HG02678 (cell line): Measurements from ENCODE around the gene SNAPC4.
"Not testable (repeated sequence)": the region's sequence is repeated elsewhere in the genome, so short reads cannot be mapped to it uniquely, and the experiment has no call there.

Experiments
- ATAC-seq: cut with Tn5 transposase; IDR thresholded peaks from one replicate; pipeline ENCODE4 v1.9.1; 2021; ENCODE audit warnings: mild to moderate bottlenecking, moderate library complexity; ENCODE audit not compliant: unreplicated experiment

Gene SNAPC4

DNA sequence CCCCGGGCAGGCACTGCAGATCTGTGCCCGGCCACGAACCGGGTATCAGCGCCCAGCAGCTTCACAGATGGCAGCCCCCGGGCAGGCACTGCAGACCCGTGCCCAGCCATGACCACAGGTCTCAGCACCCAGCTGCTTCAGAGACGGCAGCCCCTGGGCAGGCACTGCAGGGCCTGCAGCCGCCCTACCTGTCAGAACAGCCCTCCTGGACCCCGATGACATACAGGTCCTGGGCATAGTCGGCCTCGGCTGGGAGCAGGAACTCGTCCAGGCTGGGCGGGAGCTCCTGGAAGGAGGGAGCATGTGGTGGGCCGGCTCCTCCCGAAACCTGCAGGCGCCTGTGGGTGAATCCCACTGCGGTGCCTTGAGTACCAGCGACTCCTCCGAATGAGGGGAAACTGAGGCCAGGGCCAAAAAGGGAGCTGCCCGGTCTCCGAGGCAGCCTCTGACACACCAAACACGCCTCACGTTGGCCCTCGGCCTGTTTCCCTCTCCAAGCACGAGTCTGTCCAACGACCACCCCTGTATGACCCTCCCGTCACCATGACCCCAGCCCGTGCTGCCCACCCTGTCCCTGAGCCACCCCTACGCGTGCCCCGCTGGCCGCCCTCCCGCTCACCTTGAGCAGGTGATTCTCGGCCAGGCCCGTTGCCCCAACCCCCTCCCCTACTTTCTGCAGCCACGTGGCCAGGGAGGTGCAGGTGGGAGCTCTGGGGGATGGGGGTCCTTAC, 34.0 kb upstream of the SNAPC4 start:
- ATAC-seq = no peak

DNA sequence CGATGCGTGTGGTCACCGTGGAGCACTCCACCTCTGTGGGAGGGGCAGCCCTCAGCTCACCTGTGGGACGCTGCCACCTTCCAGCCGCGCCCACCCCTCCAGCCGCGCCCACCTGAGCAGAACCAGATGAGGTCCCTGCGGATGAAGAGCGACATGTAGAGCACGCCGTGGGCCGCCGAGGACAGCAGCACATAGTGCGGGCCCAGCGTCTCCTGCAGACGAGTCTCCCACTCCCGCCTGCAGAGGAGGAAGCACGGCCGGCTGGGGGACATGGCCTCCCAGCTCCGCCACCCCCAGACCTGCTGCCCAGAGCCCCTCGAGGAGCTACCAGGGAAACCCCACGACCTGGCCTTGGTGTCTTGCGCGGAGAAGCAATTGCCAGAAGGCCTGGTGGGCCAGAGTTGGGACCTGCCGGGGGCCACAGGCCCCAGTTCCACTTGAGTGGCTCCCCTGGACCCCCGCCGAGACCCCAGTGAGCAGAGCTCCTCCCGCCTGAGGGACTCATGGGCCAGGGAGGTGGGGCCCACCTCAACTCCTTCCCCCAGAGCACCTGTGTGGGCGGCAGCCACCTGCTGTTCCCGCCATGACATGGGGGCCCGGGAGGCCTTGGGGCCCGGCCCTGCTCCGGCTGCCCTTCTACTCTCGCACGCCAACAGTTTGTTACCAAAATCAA, 33.2 kb upstream of the SNAPC4 start:
- no peak for ATAC-seq

DNA sequence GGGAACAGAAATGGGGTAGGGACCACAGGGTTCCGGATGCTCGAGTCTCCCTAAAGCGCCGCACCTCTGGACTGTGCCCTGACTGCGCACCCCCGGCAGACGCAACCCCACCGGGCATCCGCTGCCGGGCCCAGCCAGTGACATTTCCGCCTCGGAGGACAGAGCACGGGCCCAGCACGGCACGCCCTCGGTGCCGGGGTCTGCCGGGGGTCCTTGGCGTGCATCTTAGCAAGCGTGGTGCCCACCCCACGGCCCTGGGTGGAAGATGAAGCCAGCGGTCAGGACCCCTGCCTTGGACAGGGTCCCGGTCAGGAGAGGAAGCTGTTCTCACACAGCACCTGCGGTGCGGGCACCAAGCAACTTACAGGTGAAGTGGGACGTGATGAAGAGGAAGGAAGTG, 32.6 kb upstream of the SNAPC4 start:
- no peak for ATAC-seq

DNA sequence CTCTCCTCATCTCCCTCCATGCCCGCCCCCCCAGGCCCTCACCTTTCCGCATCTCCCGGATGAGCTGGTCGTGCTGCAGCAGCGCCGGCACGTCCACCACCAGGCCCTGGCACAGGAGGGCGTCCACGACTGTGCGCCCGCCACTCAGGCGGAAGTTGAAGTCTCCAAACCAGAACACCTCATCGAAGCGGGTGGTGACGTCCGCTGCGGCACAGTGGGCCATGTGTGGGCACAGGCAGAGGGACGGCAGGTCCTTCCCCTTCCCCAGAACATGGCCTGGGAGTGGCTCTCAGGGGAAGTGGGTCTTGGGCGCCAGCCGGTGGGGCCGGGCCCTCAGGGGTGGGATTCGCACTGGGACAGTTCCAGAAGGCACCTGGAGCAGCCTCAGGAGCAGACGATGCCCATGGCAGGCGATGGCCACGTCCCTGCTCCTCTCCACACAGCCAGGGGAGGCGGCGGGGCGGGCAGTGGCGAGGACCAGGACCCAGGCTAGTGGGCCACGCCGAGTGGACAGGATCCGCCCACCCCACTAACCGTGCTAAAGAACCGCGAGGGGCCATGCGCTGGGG, 31.9 kb upstream of the SNAPC4 start:
- ATAC-seq = no peak

DNA sequence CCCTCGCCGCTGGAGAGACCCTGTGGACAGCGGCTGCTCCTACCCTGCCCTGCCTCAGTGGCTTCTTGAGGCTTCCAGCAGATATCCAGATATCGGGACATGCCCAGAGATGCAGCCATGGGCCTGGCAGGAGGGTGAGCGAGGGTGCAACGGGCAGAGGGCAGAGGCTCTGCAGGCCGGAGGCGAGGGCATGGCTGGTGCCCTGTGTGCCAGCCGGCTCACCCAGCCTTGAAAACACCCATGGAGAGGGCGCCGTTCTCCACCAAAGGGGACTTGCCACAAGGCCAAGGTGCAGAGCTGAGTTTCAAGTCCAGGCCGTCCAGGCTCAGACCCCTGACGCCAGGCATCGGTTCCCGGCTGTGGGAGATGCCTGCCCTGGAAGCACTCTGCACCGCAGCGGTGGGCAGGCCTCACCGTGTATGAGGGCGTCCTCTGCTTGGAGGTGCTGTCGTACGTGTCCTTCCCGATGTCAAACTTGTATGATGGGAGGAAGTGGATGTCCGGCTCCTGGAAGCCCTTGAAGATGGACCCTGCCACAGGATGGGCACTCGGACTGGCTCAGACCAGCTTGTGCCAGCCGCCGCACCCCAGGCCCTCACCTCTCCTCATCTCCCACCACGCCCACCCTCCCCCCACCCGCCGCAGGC, 30.7 kb upstream of the SNAPC4 start:
- no peak for ATAC-seq

DNA sequence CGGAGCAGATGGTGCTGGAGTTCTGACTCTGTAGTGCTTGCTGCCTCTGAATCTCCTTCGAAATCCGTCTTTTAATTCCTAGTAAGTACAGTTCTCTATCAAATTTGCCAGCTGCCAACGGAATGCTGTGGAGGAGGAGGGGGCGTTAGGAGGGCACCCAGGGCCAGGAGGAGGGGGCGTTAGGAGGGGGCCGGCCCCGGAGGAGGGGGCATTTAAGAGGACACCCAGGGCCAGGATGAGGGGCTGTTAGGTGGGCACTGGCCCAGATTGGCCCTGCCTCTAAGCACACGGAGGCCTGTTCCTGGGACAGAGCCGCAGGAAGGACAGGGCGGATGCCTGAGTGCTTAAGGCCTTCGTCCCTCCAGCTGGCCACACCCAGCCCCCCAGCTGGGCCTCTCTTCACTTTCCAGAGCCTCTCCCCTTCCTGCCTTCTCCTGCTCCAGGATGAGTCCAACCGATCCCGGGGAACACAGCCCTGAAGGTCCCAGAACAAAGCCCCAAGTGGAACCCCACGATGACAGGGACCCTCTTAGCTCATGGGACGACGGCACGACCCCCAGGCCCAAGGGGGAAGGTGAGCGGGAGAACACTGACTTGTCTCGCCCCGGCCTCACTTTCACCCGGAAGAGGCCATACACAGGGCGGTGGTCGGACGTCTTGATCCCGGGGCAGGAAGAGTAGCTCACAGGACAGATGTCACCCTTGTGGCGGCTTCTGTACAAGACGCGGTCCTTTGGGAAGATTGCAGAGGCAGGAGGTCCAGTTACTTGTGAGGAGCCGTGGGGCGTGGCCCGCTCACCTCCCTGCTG, 29.9 kb upstream of the SNAPC4 start:
- ATAC-seq = no peak

DNA sequence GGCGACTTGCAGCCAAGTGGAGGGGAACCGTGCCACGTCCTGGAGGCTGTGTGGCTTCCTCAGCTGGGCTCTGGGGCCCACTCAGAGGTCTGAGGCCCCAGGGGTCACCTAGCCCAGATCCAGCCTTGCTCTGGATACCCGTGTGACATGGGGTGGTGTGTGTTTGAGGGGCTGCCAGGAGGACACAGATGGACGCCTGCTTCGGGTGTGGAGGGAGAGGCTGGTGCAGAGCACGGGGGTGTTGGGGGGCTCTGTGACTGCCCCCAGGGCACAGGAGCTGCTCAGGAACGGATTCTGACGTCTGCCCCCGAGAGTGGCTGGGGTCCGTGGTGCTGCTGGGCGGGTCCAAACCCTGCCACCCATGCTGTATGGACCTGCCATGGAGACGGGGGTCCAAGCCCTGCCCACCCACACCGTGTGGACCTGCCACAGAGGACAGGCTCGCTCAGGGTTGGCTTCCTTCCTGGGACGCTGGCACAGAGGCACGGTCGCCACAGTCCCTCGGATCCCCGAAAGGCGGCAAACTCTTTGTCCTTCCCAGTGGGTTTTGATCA, 29.2 kb upstream of the SNAPC4 start:
- ATAC-seq = no peak

DNA sequence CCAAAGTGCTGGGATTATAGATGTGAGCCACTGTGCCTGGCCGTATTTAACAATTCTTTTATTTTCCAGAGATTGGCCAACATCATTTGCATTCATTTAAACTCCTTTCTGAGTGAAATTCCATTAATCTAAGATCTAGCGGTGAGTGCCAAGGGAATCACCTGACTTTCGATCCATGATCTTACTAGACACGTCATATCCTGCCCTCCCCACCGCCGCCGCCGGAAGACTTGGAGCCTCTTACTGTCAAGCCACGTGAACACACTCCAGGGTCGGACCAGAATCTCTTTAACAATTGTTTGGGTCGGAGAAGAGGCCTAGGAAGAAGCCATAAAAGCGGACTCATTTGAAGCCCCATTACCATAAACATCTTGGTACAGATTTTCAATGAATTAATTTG, 26.8 kb upstream of the SNAPC4 start:
- no peak for ATAC-seq

DNA sequence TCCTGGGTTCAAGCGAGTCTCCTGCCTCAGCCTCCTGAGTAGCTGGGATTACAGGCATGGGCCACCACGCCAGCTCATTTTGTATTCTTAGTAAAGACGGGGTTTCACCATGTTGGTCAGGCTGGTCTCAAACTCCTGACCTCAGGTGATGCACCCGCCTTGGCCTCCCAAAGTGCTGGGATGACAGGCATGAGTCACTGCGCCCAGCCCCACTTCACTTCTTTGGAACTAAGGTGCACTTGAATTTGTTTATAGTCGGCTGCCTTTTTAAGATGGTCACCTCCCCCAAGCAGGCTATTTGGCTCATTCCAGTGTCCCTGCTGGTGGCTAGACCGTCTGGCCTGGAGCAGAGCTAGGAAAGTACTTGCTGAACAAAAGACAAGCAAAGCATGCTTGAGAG, 25.4 kb upstream of the SNAPC4 start:
- ATAC-seq = not testable (repeated sequence)

DNA sequence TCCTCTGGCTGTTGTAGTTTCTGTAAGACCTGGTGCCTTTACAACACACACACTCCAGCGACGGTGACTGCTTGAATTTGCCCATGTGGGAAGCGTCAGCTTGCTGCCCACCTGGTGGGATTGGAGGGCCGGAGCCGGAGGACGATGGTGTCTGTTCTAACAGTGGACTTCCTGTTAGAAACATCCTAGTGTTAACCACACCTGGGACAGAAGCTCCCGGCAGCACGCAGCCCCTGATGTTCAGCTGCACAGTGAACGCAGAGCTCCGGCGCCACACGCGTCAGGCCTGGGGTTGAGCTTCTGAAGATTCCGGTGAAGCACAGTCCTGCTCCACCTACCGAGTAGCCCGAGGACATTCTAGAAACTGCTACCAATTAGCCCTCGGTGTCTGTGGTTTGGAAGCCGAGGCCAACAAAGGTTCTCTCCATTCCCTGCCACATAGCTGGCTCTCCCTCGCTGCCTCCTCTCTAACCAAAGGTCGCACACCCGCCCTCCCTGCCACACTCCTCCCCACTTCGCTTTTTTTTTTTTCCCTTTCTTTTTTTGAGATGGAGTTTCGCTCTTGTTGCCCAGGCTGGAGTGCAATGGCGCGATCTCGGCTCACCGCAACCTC, 24.9 kb upstream of the SNAPC4 start:
- ATAC-seq = no peak

DNA sequence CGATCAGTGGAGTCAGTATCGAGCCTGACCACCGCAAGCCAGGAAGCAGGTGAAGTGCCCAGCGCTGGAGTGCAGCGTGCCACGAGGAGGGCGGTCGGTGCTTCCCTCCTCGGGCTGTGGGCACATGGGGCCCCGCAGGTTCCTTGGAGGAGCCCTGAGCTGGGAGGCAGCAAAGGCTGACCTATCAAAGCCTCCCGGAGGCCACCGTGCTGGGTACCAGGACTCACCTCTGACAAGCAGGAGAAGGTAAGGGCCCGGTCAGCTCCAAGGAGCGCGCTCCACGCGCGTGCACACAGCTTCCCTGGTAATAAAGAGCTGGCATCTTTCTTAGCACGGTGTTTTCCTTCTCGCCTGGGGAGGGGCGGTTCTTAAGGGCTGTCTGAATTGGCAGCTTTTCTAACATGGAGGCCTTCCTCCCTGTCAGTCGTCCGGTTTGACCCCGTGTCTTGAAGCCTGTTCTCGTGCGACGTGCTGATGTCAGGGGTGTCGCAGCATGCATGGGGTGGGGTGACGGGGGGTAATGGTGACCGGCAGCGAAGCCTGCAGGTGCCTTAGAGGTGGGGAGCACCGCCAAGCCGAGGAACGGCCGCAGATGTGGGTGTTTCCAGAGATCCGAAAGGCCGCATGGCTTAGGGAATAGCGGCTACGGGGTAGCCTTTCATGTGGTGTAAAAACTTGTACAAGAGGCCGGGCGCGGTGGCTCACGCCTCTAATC, 23.6 kb upstream of the SNAPC4 start:
- no peak for ATAC-seq

DNA sequence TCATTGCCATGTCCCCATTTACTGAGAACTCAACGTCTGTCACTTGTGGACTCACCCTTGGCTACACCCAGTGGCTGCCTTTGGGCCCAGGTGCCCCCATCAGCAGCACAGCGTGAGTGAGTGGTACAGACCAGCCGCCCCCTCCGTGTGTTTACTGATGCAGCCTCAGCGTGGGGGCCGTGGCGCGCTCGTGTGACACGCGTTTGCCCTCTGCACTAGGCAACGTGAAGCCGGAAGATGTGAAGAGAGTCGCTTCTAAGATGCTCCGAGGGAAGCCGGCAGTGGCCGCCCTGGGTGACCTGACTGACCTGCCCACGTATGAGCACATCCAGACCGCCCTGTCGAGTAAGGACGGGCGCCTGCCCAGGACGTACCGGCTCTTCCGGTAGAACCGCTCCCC, 22.9 kb upstream of the SNAPC4 start:
- no peak for ATAC-seq

DNA sequence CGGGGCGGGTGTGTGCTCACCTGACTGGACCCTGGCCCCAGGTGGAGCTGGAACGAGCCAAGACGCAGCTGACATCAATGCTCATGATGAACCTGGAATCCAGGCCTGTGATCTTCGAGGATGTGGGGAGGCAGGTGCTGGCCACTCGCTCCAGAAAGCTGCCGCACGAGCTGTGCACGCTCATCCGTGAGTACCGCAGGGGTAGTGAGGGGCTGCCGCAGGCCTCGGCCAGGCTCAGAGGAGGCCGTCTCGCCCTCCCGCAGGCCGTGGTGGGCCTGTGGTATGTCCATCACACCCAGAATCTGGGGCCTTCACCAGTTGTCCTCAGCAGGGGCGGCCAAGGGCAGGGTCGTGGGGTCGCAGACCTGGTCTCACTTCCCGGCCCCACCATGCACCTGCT, 21.8 kb upstream of the SNAPC4 start:
- no peak for ATAC-seq

DNA sequence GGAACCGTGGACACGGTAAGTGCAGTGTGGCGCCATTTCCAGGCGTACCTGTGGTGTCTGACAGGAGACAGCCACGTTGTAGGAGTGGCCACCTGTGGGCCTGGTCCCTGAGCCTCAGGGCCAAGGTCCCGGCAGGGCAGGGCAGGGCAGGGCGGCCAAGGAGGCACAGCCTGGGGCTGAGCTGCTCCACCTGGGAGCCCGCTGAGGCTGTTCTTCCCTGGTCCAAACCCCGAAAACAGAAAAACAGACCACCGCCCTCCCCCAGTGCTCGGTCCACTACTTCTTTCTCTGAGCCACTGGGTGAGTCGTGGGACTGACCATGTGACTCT, 19.1 kb upstream of the SNAPC4 start:
- ATAC-seq = no peak

DNA sequence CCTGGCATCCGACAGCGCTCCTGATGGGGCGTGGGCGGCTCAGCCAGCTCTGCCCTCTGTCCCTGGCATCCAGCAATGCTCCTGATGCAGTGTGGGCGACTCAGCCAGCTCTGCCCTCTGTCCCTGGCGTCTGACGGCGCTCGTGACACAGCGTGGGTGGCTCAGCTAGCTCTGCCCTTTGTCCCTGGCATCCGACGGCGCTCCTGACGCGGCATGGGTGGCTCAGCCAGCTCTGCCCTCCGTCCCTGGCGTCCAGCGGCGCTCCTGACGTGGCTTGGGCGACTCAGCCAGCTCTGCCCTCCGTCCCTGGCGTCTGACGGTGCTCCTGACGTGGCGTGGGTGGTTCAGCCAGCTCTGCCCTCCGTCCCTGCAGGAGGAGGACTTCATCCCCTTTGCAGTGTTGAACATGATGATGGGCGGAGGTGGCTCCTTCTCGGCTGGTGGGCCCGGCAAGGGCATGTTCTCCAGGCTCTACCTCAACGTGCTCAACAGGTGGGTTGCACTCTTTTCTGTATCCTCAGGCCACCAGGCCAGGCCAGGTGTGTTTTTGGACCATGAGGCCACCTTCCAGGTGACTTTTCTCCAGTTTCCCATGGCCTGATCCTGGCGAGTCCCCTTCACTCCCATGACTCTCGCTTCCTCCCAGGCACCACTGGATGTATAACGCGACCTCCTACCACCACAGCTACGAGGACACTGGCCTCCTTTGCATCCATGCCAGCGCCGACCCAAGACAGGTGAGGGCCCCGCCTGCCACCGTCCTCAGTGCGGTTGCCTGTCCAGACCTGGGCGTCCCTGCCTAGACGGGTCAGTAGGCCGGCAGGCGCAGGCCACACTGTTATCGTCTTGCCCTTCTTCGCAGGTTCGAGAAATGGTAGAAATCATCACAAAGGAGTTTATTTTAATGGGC, 18.5 kb upstream of the SNAPC4 start:
- ATAC-seq = no peak

DNA sequence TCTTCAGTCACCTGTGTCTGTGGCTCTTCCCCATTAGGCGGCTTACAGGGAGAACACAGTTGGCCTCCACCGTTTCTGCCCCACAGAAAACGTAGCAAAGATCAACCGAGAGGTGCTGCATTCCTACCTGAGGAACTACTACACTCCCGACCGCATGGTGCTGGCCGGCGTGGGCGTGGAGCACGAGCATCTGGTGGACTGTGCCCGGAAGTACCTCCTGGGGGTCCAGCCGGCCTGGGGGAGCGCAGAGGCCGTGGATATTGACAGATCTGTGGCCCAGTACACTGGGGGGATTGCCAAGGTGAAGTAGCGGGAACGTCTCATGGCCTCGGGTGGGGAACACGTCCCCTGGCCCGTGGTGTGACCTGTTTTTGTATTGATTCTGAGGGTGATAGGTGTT, 16.9 kb upstream of the SNAPC4 start:
- ATAC-seq = no peak

DNA sequence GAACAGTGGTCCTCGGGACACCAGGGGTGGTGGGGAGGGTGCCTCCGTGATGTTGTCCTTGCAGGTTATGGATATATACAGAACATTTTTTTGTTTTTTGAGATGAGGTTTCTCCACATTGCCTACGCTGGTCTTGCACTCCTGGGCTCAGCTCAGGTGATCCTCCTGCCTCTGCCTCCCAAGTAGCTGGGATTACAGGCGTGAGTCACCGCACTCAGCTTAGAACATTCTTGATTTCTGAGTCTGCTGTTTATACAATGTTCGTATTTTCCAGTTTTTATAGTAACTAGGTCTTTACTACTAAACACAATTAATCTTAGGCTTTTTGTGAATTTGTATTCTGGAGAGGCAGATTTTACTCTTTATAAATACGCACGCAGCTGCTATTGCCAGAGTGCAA, 16.5 kb upstream of the SNAPC4 start:
- no peak for ATAC-seq

DNA sequence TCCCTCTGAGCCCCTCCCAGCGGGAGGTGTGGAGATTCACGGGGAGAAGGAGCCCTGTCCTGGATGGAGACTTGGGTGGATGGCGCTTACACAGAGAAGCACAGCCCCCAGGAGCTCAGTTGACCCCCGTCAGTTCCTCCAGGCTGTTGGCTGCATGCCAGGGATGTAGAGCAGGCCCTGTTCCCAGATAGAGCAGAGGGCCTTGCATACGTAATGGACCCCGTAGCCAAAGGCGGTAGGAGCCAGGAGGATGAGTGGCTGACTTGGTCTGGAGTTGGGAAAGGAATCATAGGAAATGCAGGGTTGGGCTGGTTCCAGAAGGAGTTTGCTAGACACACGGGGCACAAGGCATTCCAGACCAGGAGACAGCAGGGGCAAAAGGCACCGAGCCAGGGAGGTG, 13.0 kb upstream of the SNAPC4 start:
- ATAC-seq = no peak

DNA sequence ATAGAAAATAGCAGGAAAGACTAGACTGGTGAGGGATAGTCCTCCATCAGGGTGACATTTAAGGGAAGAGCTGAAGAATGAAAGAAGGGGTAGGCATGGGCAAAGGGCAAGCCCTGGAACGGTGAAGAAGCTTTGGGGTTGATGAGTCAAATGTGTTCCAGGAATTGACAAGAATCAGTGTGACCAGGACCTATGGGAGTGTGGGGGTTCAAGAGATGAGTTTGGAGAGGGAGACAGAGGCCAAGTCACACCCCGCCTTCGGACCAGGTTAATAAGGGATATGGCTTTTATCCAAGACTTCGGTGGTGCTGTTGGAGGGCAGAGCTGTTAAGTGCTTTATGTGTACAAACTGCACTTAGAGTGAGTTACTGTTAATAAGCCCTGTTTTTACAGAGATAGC, 11.4 kb upstream of the SNAPC4 start:
- no peak for ATAC-seq
